ENCODE data around the gene RAB27A. TPM values are rescaled to one million over a fixed set of nuclear protein-coding genes. Genes with fewer than 3 reads are reported as not detected.

Gene RAB27A
- total RNA-seq, 4 donors from 2014 or later, result 16.9 to 29.7 (median 21.4) TPM

- no peaks in the 10 kb centered on the region for H3K27me3 ChIP-seq
- TF ChIP-seq POLR2AphosphoS5 (IDR thresholded peaks at IDR 0.05), result no peak
- TF ChIP-seq POLR2A (IDR thresholded peaks at IDR 0.05), result no peak
- TF ChIP-seq EP300 (IDR thresholded peaks at IDR 0.05), result no peak
- TF ChIP-seq CTCF (IDR thresholded peaks at IDR 0.05), result no peak
- WGBS, 2 donors (ENCODE audit: low coverage in 1 of 2), result 91 to 100% methylated on average over 1 of the region's 1 CpG
- no peaks in the 10 kb centered on the region for H3K4me1 ChIP-seq
- no peak overlapping the region for H3K27ac ChIP-seq
- no peak for ATAC-seq
- no peaks in the 10 kb centered on the region for H3K9me3 ChIP-seq
- H3K4me3 ChIP-seq, result no peak overlapping the region
- H3K36me3 ChIP-seq, result peaks cover 0 to 51% of the 10 kb centered on the region in 2 donors
These were observed 58.2 kb downstream of the RAB27A start for GRCh38 chr15:55231455-55231854.

GRCh38 chr15:55230953-55231352, 58.7 kb downstream of the RAB27A start:
- H3K9me3 ChIP-seq, result no peaks in the 10 kb centered on the region
- ATAC-seq, result no peak
- H3K4me3 ChIP-seq, result no peak overlapping the region
- WGBS, 2 donors (ENCODE audit: low coverage in 1 of 2), result 100% methylated on average over 1 of the region's 1 CpG; no CpG with 5 or more reads in 1 of the 2 donors
- H3K36me3 ChIP-seq, result peaks cover 0 to 56% of the 10 kb centered on the region in 2 donors
- no peaks in the 10 kb centered on the region for H3K4me1 ChIP-seq
- no peak for TF ChIP-seq EP300 (IDR thresholded peaks at IDR 0.05)
- H3K27ac ChIP-seq, result no peak overlapping the region
- H3K27me3 ChIP-seq, result no peaks in the 10 kb centered on the region

- peaks cover 0 to 62% of the 10 kb centered on the region in 2 donors for H3K36me3 ChIP-seq
- H3K27me3 ChIP-seq, result no peaks in the 10 kb centered on the region
- H3K4me1 ChIP-seq, result no peaks in the 10 kb centered on the region
- no peaks in the 10 kb centered on the region for H3K9me3 ChIP-seq
- no peak for TF ChIP-seq EP300 (IDR thresholded peaks at IDR 0.05)
- no peak for TF ChIP-seq POLR2A (IDR thresholded peaks at IDR 0.05)
- no peak for TF ChIP-seq CTCF (IDR thresholded peaks at IDR 0.05)
- no peak for TF ChIP-seq POLR2AphosphoS5 (IDR thresholded peaks at IDR 0.05)
- 64 to 68% methylated on average over 3 of the region's 3 CpGs for WGBS, 2 donors (ENCODE audit: low coverage in 1 of 2)
- ATAC-seq, result no peak
- no peak overlapping the region for H3K4me3 ChIP-seq
- no peak overlapping the region for H3K27ac ChIP-seq
These were observed 59.5 kb downstream of the RAB27A start for GRCh38 chr15:55230051-55230670.

GRCh38 chr15:55226127-55226526, 63.5 kb downstream of the RAB27A start:
- ATAC-seq, result no peak
- WGBS, 2 donors (ENCODE audit: low coverage in 1 of 2), result 65 to 87% methylated on average over 2 of the region's 2 CpGs

GRCh38 chr15:55224892-55225291, 64.7 kb downstream of the RAB27A start:
- Histone ChIP-seq H3K4me1 (no peaks in the 10 kb centered on the region), H3K27ac (no peak overlapping the region), H3K36me3 (peaks cover 0 to 81% of the 10 kb centered on the region in 2 donors), H3K9me3 (no peaks in the 10 kb centered on the region), H3K4me3 (no peak overlapping the region), H3K27me3 (no peaks in the 10 kb centered on the region)
- TF ChIP-seq POLR2AphosphoS5 (IDR thresholded peaks at IDR 0.05) (no peak), EP300 (IDR thresholded peaks at IDR 0.05) (no peak), CTCF (IDR thresholded peaks at IDR 0.05) (no peak), POLR2A (IDR thresholded peaks at IDR 0.05) (no peak)
- no peak for ATAC-seq

More at GRCh38 chr15:55226127-55226526, 63.5 kb downstream of the RAB27A start:
- no peak for TF ChIP-seq POLR2AphosphoS5 (IDR thresholded peaks at IDR 0.05)
- TF ChIP-seq EP300 (IDR thresholded peaks at IDR 0.05), result no peak
- TF ChIP-seq CTCF (IDR thresholded peaks at IDR 0.05), result no peak
- TF ChIP-seq POLR2A (IDR thresholded peaks at IDR 0.05), result no peak
- H3K27me3 ChIP-seq, result no peaks in the 10 kb centered on the region
- H3K4me3 ChIP-seq, result no peak overlapping the region
- no peaks in the 10 kb centered on the region for H3K4me1 ChIP-seq
- no peaks in the 10 kb centered on the region for H3K9me3 ChIP-seq
- peaks cover 0 to 77% of the 10 kb centered on the region in 2 donors for H3K36me3 ChIP-seq
- no peak overlapping the region for H3K27ac ChIP-seq

Measured in gastroesophageal sphincter (tissue), 4 donors.